DND-41 (cell line): ENCODE data around the gene ZNF709.
"Not testable (repeated sequence)": the region's sequence is repeated elsewhere in the genome, so short reads cannot be mapped to it uniquely, and the experiment has no call there.

Experiments
- CTCF ChIP-seq: IDR thresholded peaks from 2 replicates; pipeline ENCODE4 v1.5.1; 2012; ENCODE audit warnings: borderline replicate concordance, low read length, moderate library complexity, mild to moderate bottlenecking; ENCODE audit not compliant: poor library complexity, severe bottlenecking; ENCODE audit errors: extremely low read depth
- EZH2 ChIP-seq: IDR thresholded peaks from 3 replicates; pipeline ENCODE4 v1.6.1; 2012; ENCODE audit warnings: borderline replicate concordance, low read depth, mild to moderate bottlenecking, moderate library complexity, low read length, inconsistent platforms; ENCODE audit not compliant: severe bottlenecking

- TF ChIP-seq CTCF, EZH2: not testable (repeated sequence)
Measured at GRCh38 chr19:12417273-12417672, 67.3 kb downstream of the ZNF709 start.
